GM19463 (cell line): ENCODE measurements around the gene COPG2.
A peak's percentile ranks its signal among the peaks of the same experiment; 100 is the strongest.
"Not testable (repeated sequence)": the region's sequence is repeated elsewhere in the genome, so short reads cannot be mapped to it uniquely, and the experiment has no call there.

Source experiments
- ATAC-seq: cut with Tn5 transposase; IDR thresholded peaks from one replicate; pipeline ENCODE4 v1.9.1; 2021; ENCODE audit warnings: mild to moderate bottlenecking, moderate library complexity; ENCODE audit not compliant: unreplicated experiment

The COPG2 gene

GRCh38 chr7:130649004-130649790 is 19.4 kb downstream of the COPG2 start:
- peak; percentile 69 for ATAC-seq

DNA sequence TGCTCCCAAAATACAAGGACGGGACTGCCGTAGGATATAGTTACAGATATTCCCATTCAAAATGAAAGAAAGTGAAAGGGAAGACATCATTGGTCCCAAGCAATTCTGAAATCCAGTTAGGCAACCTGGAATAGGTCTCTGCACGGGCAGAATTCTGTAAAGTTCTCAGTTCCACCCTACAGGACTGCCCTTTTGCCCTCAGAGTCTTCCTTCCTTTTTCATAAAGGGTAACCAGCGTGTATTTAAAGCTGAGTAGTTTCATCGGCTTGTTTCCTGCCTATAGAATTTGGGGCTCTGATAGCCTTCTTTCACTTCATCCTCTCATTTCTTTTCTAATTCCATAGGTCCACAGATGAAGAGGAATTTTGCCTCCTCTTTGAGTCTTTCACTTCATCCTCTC is 20.0 kb downstream of the COPG2 start:
- ATAC-seq = peak; percentile 27

GRCh38 chr7:130642383-130642782 is 26.2 kb downstream of the COPG2 start:
- no peak for ATAC-seq

GRCh38 chr7:130641497-130641896 is 27.1 kb downstream of the COPG2 start:
- no peak for ATAC-seq

DNA sequence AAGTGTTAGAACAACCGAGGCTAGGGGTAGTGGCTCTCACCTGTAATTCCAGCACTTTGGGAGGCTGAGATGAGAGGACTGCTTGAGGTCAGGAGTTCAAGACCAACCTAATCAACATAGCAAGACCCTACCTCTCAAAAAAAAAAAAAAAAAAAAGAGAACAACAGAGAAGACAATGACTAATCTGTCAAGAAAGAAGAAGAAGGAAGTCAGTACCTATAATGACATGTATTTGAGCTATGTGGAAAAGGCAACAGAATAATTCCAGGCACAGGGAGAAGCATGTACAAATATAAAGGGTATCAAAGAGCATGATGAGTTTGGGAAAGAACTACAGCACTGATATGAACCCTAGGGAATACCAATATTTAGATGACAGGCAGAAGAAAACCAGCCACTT is 27.5 kb downstream of the COPG2 start:
- ATAC-seq = no peak

DNA sequence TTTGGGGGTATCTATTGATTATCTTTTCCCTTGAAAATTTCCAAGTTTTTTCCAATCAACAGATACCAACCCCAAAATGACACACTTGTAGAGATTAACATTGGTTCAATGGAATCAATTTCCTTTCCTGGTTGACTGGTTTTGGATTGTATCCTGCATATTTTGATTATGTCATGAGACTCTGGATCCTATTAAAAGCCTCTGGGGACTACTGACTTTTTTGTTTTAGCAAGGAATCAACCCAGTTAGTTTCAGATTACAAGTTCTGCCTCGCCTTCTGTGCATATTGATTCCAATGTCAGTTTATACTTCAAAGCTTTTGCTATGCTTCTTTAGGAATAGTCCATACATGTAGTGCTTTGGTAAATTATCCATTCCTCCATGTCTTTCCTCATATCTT is 29.2 kb downstream of the COPG2 start:
- ATAC-seq = no peak

GRCh38 chr7:130632111-130632510 is 36.4 kb downstream of the COPG2 start:
- no peak for ATAC-seq

- no peak for ATAC-seq
Observed at GRCh38 chr7:130628901-130629300, 39.6 kb downstream of the COPG2 start.

DNA sequence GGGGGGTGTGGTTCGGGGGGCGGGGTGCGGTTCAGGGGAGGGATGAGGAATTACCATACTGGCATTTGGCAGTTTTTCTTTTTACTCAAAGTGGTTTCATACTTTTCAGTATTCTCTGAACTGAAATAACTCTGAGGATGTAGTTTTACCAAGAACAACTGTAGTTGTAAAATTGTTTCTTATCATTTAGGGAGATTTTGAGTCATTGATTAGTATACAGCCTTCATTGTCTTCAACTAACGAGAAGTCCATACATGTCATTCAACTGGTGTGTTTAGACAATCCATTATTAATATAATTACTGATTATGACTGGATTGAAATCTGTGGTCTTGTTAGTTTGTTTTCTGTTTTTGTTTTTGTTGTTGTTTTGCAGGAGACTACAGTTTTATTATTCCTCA is 40.8 kb downstream of the COPG2 start:
- no peak for ATAC-seq

- no peak for ATAC-seq
Observed at GRCh38 chr7:130622866-130623265, 45.7 kb downstream of the COPG2 start.

DNA sequence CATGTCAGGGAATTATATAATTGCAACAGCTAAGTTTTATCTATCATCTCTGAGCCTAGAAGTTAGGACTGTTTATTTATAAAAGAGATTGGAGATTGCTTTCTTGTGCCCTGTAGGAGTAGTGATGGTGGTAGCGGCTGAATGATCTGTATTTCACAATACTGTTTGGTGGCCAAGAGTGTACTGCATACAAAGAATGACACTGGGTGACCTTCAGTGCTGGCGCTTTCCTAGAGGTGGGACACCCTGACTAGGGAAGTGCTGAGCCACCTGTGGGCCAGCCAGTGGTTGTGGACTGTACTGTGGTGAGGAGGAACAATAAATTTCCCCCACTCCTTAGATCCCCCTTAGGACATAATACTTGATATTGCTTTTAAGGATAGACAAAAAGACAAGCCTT is 53.0 kb downstream of the COPG2 start:
- no peak for ATAC-seq

- no peak for ATAC-seq
Observed at GRCh38 chr7:130614449-130614848, 54.1 kb downstream of the COPG2 start.

GRCh38 chr7:130611218-130611617 is 57.3 kb downstream of the COPG2 start:
- no peak for ATAC-seq

- not testable (repeated sequence) for ATAC-seq
Observed at GRCh38 chr7:130607066-130607465, 61.5 kb downstream of the COPG2 start.

GRCh38 chr7:130606161-130606560 is 62.4 kb downstream of the COPG2 start:
- no peak for ATAC-seq

- no peak for ATAC-seq
Observed at GRCh38 chr7:130598056-130598455, 70.5 kb downstream of the COPG2 start.

GRCh38 chr7:130595986-130596385 is 72.6 kb downstream of the COPG2 start:
- no peak for ATAC-seq

GRCh38 chr7:130593033-130593432 is 75.5 kb downstream of the COPG2 start:
- no peak for ATAC-seq

- not testable (repeated sequence) for ATAC-seq
Observed at GRCh38 chr7:130591464-130591863, 77.1 kb downstream of the COPG2 start.

DNA sequence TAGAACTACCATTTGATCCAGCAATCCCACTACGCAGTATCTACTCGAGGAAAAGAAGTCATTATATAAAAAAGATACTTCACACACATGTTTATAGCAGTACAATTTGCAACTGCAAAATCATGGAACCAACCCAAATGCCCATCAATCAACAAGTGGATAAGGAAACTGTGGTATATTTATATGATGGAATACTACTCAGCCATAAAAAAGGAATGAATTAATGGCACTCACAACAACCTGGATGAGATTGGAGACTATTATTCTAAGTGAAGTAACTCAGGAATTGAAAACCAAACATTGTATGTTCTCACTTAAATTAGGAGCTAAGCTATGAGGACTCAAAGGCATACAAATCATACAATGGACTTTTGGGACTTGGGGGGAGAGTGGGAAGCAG is 82.6 kb downstream of the COPG2 start:
- ATAC-seq = not testable (repeated sequence)

DNA sequence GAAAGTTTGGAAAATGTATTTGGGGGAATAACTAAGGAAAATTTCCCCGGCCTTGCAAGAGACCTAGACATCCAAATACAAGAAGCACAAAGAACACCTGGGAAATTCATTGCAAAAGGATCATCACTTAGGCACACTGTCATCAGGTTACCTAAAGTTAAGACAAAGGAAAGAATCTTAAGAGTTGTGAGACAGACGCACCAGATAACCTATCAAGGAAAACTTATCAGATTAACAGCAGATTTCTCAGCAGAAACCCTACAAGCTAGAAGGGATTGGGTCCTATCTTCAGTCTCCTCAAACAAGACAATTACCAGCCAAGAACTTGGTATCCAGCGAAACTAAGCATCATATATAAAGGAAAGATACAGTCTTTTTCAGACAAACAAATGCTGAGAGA is 93.4 kb downstream of the COPG2 start:
- ATAC-seq = not testable (repeated sequence)

DNA sequence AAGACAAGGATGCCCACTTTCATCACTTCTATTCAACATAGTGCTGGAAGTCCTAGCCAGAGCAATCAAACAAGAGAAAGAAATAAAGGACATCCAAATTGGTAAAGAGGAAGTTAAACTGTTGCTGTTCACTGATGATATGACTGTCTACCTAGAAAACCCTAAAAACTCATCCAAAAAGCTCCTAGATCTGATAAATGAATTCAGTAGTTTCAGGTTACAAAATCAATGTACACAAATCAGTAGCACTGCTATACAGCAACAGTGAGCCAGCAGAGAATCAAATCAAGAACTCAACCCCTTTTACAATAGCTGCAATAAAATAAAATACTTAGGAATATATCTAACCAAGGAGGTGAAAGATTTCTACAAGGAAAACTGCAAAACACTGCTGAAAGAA is 98.4 kb downstream of the COPG2 start:
- ATAC-seq = not testable (repeated sequence)

GRCh38 chr7:130566898-130567280 is 101.7 kb downstream of the COPG2 start:
- ATAC-seq = no peak
